ENCODE data around the gene CRYBA2.

The CRYBA2 gene

DNA sequence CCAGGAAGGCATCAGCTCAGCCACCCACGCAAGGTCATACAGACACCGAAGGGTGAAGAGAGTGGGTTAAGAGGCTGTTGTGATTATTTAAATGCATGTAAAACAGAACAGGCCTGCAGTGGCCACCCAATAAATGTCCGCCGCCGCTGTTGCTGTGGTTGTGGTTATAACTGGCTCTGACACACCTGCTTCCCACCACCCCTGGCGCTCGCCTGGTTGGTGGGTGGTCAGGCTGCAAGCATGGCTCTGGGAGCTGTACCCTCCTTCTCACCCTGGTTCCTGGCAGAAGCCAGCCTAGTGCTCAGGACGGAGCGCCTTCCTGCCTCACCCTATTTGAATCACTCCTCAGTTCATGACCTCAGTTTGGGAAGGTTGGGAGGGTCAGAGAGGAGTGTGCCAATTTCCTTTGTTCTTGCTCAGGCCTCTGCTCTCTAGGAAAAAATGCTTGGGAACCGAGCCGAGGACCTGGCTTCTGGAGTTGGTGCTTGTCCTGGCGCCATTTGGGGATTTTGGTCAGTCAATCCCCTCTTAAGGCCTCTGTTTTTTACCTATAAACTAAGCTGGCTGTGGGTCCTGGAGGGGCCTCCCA, 5.3 kb upstream of the CRYBA2 start:
- DNase-seq = no peak

- DNase-seq = no peak
Observed at GRCh38 chr2:218997731-218998130, 4.5 kb upstream of the CRYBA2 start.

GRCh38 chr2:218996937-218997336, 3.7 kb upstream of the CRYBA2 start:
- no peak for DNase-seq

DNA sequence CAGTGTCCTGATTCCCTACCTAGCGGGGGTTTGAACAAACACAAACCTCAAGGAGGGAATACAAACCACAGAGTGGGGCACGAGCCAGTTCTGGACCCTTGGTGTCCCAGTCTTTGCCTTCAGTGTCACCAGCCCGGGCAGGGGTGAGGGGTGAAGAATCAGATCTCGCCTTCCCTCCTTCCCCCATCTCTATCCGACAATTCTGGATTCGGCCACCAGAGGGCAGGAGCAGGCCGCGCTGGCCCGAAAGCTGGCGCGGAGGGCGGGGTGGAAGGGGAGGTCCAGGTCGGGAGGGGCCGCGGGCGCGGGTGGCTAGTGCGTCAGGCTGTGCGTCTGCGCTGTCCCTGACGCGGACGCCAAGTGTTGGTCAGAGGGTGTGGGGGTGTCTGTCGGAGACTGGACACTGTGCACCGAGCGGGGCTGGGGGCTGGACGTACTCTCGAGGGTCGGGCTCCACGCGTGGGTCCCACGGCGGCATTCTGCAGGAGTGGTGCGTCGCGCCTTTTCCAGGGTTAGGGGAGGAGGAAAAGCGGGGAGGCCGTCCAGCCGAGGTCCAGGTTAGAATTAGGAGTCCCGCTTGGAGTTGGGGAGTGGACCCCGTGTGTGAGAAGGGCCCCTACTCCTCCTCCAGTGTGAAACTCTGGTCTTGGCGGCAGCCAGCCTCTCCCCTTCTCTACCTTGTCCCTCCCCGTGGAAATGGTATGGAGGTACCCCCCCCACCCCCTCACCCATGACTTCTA, 2.9 kb upstream of the CRYBA2 start:
- peak; percentile 61 for DNase-seq

DNA sequence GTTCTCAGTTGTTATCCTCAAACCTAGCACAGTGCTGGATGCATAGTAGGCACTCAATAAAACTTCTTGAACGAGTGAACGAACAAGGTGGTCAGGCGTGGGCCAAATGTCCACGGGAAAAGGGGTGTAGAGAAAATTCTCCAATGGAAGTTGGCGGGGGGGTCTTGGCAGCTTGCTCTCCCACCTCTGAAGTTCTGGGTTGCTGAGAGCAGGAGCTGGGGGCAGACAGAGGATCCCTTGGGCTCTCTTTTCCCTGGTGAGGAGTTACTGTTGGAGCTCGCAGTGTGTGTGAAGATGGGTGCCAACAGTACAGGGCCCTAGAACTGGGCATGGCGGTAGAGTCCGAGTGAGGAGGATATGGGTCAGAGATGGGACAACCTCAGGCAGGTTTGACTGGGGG, 2.3 kb upstream of the CRYBA2 start:
- DNase-seq = no peak

DNA sequence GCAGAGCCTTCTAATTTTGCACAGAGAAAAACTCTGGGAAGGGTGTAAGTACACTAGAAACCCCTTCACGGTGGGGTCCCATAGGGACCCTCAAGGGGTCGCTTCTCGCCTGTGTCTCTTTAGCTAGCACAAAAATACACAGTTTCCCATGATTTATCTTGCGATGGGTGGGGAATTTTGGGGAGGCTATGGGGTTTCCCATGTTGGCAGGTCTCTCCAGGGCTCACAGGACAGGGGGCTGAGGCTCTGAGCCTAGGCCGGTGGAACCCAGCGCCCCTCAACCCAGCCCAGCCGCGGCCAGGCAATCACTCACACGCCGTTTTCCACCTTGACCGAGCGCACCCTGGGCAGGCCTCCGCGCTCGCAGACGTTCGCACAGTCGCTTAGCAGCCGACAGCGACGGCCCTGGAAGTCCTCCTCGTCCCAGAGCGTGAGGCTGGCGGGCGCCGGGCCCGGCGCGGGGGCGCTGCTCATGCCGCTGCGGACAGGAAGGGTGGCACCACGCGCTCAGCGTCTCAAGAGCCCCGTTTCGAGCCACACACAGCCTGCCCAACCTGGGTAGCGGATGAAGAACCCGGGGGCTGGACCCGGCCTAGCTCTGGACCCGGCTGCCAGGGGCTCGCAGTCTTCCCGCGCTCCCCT, 398 bp downstream of the CRYBA2 start:
- DNase-seq = no peak

DNA sequence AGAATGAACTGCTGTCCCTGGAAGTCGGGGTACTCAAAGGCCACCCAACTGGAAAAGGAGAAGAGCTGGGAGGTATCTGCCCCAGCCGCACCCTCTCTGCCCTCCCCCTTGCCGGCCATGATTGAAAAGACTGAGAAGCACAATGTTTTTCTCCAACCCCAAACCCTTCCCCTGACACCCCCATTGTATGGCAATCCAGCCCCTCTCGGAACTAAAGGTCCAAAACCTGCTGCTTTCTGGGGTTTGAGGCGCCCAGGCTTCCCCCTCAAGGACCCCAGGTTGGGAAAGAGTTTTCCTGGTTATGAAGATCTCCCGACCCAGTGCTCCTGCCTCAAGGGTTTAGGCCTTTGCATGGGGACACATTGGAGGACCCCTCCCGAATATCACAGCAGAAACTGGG, 1.0 kb downstream of the CRYBA2 start:
- no peak for DNase-seq

GRCh38 chr2:218991674-218992168, 1.5 kb downstream of the CRYBA2 start:
- DNase-seq = peak; percentile 25

- DNase-seq = no peak
Observed at GRCh38 chr2:218990612-218991011, 2.6 kb downstream of the CRYBA2 start.

- no peak for DNase-seq
Observed at GRCh38 chr2:218990052-218990451, 3.2 kb downstream of the CRYBA2 start.

- DNase-seq = no peak
Observed at GRCh38 chr2:218988650-218989049, 4.6 kb downstream of the CRYBA2 start.

DNA sequence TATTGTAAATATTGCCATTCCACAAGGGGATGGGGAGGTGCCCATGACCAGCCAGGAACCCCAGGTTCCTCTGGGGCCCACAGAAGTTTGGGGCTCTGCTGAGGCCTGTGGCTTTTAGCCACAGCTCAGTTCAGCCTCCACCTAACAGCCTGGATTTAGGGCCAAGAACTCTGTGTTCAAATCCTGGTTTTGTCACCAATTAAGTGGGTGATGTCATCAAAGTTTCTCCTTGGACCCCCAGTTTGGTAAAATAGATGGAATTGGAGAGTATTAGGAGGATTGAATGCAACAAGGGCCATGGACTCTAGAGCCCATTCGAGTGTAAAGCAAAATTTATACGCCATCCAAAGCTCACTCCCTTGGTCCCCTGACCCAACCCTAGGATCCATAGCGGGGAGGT, 5.1 kb downstream of the CRYBA2 start:
- DNase-seq = no peak

GRCh38 chr2:218986148-218986761, 7.0 kb downstream of the CRYBA2 start:
- DNase-seq = no peak

DNA sequence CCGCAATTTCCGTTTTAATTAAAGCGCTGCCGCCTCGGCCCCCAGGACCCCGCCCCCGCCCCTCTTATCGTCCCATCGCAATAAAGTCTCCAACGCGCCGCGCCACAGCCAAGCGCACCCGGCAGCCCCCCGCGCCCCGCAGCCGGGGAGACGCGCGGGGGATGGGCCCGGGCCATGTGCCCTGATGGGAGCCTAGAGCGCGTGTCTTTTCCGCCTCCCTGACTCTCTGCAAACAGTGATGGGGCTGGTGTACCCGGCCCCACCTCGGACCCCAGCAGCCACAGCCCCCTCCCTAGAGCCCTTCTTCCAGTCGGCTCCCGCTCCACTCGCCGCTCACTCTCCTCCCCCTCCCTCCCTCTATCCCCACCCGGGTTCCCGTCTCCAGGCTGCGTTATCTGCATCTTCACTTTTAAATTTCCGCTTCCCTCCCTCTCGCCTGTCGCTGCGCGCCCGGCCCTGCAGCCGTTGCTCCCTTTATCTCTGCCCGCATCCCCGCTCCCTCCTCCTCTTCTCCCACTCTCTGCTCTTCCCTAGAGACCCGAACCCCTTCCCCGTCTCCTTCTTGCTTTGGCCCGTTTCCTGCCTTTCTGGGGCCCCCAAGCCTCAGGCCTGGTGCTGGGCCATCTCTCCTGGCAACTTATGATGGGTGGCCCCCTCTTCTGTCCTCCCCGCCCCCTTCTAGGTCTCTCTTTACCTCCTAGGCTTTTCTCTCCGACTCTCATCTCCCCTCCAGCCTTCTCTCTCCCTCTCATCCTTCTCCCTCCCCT, 7.7 kb downstream of the CRYBA2 start:
- DNase-seq = no peak

GRCh38 chr2:218985021-218985324, 8.2 kb downstream of the CRYBA2 start, which contains the start of gene FEV:
FEV (minus strand) TSS chr2:218985184; CDS start chr2:218985075, 109 bp downstream.
- DNase-seq = no peak

DNA sequence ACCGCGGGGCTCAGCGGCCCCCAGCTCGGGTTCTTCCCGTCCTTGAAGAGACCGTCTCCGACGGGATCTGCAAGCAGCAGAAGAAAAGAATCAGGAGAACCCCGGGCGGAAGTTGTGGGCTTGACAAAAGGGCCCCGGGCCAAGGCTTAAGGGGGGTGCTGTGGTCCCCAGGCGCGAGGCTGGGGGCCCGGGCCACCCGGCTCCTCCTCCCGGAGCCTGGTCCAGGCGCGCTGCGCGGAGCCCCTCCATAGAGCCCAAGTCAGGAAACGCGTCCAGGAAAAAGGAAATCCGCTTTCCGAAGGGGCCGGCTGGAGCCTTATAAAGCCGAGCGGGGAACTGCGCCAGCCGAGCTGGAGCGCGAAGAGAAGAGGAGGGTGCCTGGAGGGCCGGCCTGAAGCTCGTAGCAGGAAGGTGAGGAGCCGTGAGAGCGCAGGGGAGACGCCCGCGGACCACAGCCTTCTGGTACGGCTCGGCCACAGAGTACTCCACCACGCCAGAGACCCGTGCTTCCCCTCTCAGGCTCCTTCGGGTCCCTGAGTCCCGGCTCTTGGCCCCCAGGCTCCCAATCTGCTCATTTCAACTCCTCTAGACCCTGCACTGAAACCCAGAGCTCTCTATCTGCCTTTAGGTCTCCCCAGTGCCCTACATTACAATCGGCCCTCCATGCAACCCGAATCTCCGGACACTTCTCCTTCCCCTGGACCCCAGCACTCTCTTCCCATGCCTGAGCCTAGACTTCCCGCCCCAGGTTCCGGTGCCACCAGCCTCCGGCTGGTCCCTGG, 8.8 kb downstream of the CRYBA2 start:
- DNase-seq = no peak

DNA sequence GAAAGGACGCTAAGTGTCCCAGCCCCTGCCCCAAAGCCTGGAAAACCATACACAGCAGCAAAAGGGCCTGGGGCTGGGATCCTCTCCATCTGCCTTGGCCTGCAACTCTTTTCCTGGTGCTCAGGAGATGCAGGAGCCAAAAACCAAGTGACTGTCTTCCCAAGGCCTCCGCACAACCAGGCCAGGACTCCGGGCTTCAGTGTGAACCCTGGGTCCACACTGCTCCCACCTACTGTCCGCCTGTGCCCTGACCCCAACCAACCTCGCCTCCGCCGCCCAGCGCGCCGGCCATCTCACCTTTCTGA, 9.3 kb downstream of the CRYBA2 start:
- no peak for DNase-seq

DNA sequence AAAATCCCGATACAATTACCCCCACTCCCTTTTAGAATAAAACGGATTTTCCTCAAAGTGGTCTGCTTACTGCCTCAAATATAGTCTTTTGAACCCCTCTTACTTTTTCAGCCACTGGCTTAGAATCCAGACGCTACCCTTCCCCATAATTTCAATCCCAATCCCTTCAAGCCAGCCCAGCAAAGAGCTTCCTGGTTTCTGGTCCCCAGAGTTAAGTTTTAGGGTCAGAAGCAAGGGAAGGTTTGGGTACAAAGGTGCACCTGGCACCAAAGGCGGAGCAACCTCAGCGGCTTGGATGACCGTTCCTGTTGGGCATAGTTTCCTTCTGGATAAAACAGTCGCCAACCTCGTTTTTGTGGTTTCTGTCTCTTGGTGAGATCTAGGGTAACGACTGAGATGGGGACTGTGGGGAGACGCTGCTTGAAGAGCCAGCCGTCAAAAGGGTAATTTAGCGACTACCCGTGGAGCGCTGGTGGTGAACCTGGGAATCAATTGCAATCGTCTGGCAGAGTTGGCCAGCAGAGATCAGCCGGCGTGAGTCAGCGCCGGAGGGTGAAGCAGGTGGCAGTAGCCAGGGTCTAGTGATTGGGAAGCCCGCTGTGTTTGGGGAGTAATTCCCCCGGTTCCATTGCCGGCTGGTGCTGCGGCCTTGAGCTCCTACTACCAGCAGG, 9.8 kb downstream of the CRYBA2 start:
- no peak for DNase-seq

DNA sequence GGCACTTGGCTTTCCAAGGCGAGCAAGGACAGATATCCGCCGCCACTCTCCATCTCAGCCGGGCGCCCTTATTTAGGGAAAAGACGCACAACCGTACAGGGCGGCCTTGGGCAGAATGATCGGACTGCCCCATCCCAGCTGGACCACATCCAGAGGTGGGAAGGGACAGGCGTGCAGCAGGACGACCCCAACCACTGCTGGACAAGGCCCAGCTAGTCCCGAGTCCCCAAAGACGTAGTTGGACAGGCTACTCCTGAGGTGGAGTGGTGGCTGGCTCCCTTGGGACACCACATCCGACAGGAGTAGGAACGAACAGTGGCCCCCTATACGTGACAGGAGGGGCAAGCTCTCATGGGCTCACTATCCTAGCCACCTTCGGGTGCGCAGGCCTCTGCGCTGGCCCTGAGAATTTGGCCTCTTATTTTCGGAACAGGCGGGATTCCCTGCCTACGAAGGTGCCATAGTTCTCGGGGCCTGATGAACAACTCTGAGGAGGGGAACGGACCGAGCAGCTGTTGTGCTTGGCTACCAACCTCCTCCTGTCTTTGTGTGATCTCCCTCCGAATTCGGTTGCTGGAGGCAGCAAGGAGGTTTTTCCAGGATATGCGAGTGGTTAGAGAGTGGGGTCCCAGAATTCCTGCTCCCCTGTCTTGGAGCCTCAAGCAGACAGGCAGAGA, 10.5 kb downstream of the CRYBA2 start:
- DNase-seq = no peak

DNA sequence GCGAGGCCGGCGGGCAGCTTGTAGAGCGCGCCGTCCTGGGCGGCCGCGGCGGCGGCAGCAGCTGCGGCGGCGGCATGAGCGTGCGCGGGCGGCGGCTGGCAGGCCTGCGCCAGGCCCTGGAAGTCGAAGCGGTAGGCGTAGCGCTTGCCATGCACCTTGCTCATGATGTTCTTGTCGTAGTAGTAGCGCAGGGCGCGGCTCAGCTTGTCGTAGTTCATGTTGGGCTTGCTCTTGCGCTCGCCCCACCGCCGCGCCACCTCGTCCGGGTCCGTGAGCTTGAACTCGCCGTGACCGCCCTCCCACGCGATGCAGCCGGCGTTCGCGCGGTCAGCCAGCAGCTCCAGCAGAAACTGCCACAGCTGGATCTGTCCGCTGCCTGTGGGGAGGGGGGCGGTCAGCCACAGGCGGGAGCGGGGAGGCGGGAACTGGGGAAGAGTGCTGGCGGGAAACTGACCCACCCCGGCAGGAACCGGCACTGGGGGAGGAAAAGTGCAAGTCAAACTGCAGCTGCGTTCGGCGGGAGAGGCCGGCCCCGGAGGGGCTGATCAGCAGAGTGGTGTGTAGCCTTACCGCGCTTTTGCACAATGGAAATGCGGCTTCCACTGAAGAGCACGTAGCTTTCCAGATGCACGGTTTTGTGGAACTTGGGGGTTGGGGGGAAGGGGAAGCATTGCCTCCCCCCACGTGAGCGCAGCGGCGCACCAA, 11.2 kb downstream of the CRYBA2 start:
- no peak for DNase-seq

Data from fibroblast of upper back skin (primary cell).